Cardiac muscle cell (in vitro differentiated cells and primary cell): Measurements from ENCODE around the gene KIAA1755. TPM values are rescaled to one million over a fixed set of nuclear protein-coding genes. Genes with fewer than 3 reads are reported as not detected.
A peak's percentile ranks its signal among the peaks of the same experiment; 100 is the strongest.

Source experiments
- DNase-seq, 2 donors: peaks; one replicate each; pipeline versions ENCODE4 v3.0.0 to v3.0.0-alpha.2; 2010 to 2017; ENCODE audit warnings: low read depth in 1 of 2, low spot score in 1 of 2
- H3K27ac ChIP-seq: fragments of 200-600 bp; sonication (generic); 2 replicates; pipeline ENCODE4 v1.5.1; 2016
- H3K27me3 ChIP-seq: fragments of 200-600 bp; sonication (generic); 2 replicates; pipeline ENCODE4 v1.6.0; 2016; ENCODE audit warnings: control low read depth
- H3K36me3 ChIP-seq: fragments of 200-600 bp; sonication (generic); 2 replicates; pipeline ENCODE4 v1.5.1; 2016; ENCODE audit warnings: control low read depth
- H3K4me1 ChIP-seq: fragments of 200-600 bp; sonication (generic); 2 replicates; pipeline ENCODE4 v1.8.1; 2017; ENCODE audit warnings: low read depth, mild to moderate bottlenecking, mixed run types
- H3K4me3 ChIP-seq: fragments of 200-600 bp; sonication (generic); 2 replicates; pipeline ENCODE4 v1.5.1; 2016; ENCODE audit warnings: mild to moderate bottlenecking
- H3K9me3 ChIP-seq: fragments of 200-600 bp; sonication (generic); 2 replicates; pipeline ENCODE4 v1.5.1; 2017; ENCODE audit warnings: low read depth, mild to moderate bottlenecking, control low read depth
- polyA plus RNA-seq: library from polyadenylated mRNA; unstranded; fragments of >200 nt; fragmentation: Nextera tagmentation; extraction: Ambion mirVana; gene quantifications from 2 replicates; pipeline ENCODE4 v1.2.1, GENCODE V29; 2016
- total RNA-seq: library from RNA; depleted of rRNA; stranded (reverse); fragments of >200 nt; gene quantifications from 2 replicates; pipeline ENCODE4 v1.2.3, GENCODE V29; 2016
- TF ChIP-seq, protein P1 (sequence below): IDR thresholded peaks from 2 replicates; pipeline ENCODE4 v1.5.1; 2012; ENCODE audit warnings: low read depth, mild to moderate bottlenecking, low read length

Gene KIAA1755
- total and polyA plus RNA-seq, 2 experiments from 2014 or later, result not detected

DNA sequence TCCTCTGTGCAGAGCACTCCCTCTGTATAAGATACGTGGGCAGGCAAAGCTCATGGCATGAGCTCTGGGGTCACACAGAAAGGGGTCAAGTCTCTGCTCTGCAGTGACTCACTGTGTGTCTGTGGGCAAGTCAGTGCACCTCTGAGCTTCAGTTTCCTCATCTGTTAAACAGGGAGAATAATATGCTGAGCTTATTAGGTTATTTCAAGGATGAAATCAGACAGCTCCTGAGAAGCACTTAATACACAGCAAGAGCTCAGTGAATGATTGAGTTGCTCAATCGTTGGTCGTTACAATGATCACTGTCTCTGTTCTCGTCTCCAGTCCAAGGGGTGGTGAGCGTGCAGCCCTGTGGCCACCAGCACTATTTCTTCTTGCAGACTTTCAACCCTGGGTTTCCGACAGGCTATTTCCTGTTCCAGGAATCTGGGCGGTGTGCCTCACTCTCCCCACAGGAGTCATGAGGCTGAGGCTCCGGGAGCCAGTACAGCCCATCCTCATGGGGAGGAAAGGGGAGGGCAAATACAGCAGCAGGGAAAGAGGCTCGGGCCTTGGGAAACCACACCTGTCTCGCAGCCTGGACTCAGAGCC lies 28.9 kb downstream of the KIAA1755 start:
- Histone ChIP-seq H3K4me3 (no peak overlapping the region), H3K9me3 (no peaks in the 10 kb centered on the region), H3K27ac (no peak overlapping the region), H3K36me3 (no peaks in the 10 kb centered on the region), H3K4me1 (no peaks in the 10 kb centered on the region), H3K27me3 (no peaks in the 10 kb centered on the region)
- TF ChIP-seq, protein P1, sequence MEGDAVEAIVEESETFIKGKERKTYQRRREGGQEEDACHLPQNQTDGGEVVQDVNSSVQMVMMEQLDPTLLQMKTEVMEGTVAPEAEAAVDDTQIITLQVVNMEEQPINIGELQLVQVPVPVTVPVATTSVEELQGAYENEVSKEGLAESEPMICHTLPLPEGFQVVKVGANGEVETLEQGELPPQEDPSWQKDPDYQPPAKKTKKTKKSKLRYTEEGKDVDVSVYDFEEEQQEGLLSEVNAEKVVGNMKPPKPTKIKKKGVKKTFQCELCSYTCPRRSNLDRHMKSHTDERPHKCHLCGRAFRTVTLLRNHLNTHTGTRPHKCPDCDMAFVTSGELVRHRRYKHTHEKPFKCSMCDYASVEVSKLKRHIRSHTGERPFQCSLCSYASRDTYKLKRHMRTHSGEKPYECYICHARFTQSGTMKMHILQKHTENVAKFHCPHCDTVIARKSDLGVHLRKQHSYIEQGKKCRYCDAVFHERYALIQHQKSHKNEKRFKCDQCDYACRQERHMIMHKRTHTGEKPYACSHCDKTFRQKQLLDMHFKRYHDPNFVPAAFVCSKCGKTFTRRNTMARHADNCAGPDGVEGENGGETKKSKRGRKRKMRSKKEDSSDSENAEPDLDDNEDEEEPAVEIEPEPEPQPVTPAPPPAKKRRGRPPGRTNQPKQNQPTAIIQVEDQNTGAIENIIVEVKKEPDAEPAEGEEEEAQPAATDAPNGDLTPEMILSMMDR, result no peak
- peak in 1 of 2 donors; percentile 78 for DNase-seq

DNA sequence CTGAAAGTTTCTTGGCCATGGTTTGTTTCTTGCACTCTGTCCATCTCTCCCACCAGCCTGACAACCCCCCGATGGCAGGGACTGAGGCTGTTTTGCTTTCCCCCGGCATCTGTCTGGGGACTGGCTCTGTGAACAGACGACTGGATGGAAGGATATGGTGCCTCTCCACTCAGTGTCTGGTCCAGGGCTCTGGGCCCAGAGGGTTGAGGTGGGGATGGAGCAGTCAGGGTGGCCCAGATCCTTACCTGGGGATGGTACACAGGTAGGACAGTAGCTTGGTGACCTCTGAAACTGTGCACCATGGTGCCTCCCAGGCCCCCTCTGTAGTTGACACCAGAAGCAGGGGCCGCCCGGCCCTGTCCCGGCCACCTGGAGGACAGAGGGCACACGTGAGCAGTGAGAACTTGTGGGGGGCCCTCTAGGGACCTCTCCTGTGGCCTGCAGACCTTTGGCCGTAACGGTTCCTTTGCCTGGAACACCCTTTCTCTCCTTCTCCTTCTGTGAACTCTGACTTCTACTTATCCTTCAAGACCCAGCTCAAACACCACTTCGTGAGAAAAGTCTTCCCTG lies 29.5 kb downstream of the KIAA1755 start:
- DNase-seq, result no peak
- Histone ChIP-seq H3K4me3 (no peak overlapping the region), H3K27ac (no peak overlapping the region), H3K27me3 (no peaks in the 10 kb centered on the region), H3K4me1 (no peaks in the 10 kb centered on the region), H3K36me3 (no peaks in the 10 kb centered on the region), H3K9me3 (no peaks in the 10 kb centered on the region)
- TF ChIP-seq, protein P1, result no peak

DNA sequence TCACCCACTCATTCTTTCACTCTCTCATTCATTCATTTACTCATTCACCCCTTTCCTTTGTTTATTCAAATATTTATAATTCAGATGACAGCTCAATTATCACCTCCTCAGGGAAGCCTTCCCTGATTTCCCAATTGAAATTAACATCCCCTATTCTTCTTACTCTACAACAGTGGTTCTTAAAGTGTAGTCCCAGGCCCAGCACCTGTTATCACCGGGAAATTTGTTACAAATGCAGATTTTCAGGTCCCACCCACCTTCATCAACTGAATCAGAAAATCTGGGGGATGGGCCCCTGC lies 30.3 kb downstream of the KIAA1755 start:
- H3K27ac ChIP-seq, result no peak overlapping the region
- H3K27me3 ChIP-seq, result no peaks in the 10 kb centered on the region
- no peaks in the 10 kb centered on the region for H3K36me3 ChIP-seq
- TF ChIP-seq, protein P1, result no peak
- H3K9me3 ChIP-seq, result no peaks in the 10 kb centered on the region
- no peak overlapping the region for H3K4me3 ChIP-seq
- no peaks in the 10 kb centered on the region for H3K4me1 ChIP-seq
- no peak for DNase-seq

DNA sequence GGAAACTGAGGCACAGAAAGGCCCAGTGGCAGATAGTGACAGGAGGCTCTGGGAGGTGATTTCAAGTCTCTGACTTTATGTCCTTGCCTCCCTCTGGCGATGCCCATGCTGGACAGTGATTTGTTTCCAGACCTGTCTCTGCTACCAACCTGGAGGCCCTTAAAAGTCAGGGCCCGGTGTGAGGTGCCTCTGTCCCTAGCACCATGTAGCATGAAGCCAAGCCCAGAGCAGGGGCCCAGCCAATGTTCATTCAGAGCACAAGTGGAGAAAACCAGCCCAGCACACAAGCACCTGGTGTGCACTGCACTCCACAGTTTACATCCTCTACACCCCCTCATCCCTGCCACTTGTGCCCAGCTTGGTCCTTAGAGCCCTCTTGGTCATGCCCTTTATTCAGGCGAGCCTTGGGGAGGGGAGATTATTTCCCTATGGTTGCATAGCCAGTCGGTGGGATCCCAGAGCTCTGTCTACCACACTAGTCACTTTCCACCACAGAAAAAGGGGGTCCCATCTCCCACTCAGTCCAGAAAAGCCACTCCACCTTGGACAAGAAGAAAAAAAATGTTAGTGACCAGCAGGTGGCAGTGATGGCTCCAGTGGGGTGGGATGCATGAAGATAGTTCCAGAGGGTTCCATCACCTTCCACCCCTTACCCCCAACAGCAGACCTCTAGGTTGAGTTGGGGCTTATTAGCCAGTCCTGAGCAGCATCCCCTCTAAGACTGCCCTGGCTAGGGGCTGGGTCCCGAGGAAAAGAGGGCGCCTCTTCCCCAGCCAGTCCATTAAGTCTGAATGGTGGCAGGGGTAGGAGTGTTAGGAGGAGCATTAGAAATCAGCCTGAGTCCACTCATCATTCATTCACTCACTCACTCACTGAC lies 30.9 kb downstream of the KIAA1755 start:
- DNase-seq, result peak; percentile 45 to 52
- H3K4me1 ChIP-seq, result no peaks in the 10 kb centered on the region
- H3K9me3 ChIP-seq, result no peaks in the 10 kb centered on the region
- no peak overlapping the region for H3K4me3 ChIP-seq
- TF ChIP-seq, protein P1, result peak; percentile 63
- no peak overlapping the region for H3K27ac ChIP-seq
- no peaks in the 10 kb centered on the region for H3K27me3 ChIP-seq
- H3K36me3 ChIP-seq, result no peaks in the 10 kb centered on the region

DNA sequence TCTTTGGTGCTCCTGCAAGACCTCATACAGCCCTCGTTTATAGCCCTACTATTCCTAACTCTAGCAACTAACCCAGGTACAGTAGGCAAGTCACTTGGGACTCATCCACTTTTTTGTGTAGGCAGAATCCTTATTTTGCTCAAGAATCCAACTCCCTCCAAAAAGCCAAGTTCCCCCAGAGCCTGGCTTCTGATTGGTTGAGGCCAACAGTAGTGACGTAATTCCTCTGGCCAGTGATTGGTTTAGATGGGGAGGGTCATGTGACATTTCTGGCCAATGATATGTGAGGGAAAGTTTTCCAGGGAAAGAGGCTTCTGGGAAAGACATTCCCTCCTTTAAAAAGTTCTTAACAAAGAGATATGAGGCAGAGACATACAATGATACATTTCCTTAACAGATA lies 32.1 kb downstream of the KIAA1755 start:
- Histone ChIP-seq H3K27me3 (no peaks in the 10 kb centered on the region), H3K4me3 (no peak overlapping the region), H3K4me1 (no peaks in the 10 kb centered on the region), H3K27ac (no peak overlapping the region), H3K9me3 (no peaks in the 10 kb centered on the region), H3K36me3 (no peaks in the 10 kb centered on the region)
- TF ChIP-seq, protein P1, result no peak
- DNase-seq, result no peak
